Liver (tissue), 9 donors: ENCODE results near the gene PPP6R3. TPM values are rescaled to one million over a fixed set of nuclear protein-coding genes. Genes with fewer than 3 reads are reported as not detected.

ENCODE experiments used
- DNase-seq: peaks from one replicate; pipeline ENCODE4 v3.0.0-alpha.2; 2017; ENCODE audit warnings: low spot score
- H3K27ac ChIP-seq, 2 donors: one replicate each; pipeline ENCODE4 v1.7.0; 2013; ENCODE audit warnings: inconsistent platforms in 2 of 2, low read length in 2 of 2, control low read depth in 1 of 2, low read depth in 1 of 2, mild to moderate bottlenecking in 1 of 2
- H3K27me3 ChIP-seq, 4 donors: one replicate each; pipeline versions ENCODE4 v1.6.1 to v1.7.0; 2013; ENCODE audit warnings: low read length in 3 of 4, inconsistent platforms in 1 of 4, mild to moderate bottlenecking in 1 of 4, moderate library complexity in 1 of 4; ENCODE audit not compliant: control insufficient read depth in 4 of 4, insufficient read depth in 4 of 4
- H3K36me3 ChIP-seq, 4 donors: one replicate each; pipeline versions ENCODE4 v1.6.1 to v1.7.0; 2013; ENCODE audit warnings: low read length in 3 of 4, mild to moderate bottlenecking in 3 of 4, low read depth in 1 of 4, moderate library complexity in 1 of 4; ENCODE audit not compliant: control insufficient read depth in 4 of 4, insufficient read depth in 3 of 4
- H3K4me1 ChIP-seq, 4 donors: one replicate each; pipeline versions ENCODE4 v1.6.1 to v1.7.0; 2013; ENCODE audit warnings: low read length in 3 of 4, mild to moderate bottlenecking in 3 of 4, moderate library complexity in 1 of 4; ENCODE audit not compliant: control insufficient read depth in 4 of 4, insufficient read depth in 4 of 4
- H3K4me3 ChIP-seq, 3 donors: one replicate each; pipeline versions ENCODE4 v1.6.1 to v1.7.0; 2013; ENCODE audit warnings: low read length in 3 of 3, control low read depth in 1 of 3, low read depth in 1 of 3, mild to moderate bottlenecking in 1 of 3
- H3K9ac ChIP-seq, 2 donors: one replicate each; pipeline ENCODE4 v1.7.0; 2013; ENCODE audit warnings: low read length in 2 of 2, mild to moderate bottlenecking in 2 of 2, moderate library complexity in 2 of 2, control low read depth in 1 of 2, low read depth in 1 of 2
- H3K9me3 ChIP-seq, 4 donors: one replicate each; pipeline versions ENCODE4 v1.6.1 to v1.7.0; 2013; ENCODE audit warnings: low read length in 3 of 4; ENCODE audit not compliant: control insufficient read depth in 4 of 4
- EGR1 ChIP-seq, 2 donors: IDR thresholded peaks; 2 replicates each; pipeline ENCODE4 v1.6.1; 2016 to 2018; ENCODE audit warnings: antibody characterized with exemption in 2 of 2, low read depth in 2 of 2
- FOXA1 ChIP-seq: IDR thresholded peaks from 2 replicates; pipeline ENCODE4 v1.6.1; 2016; ENCODE audit warnings: antibody characterized with exemption
- FOXA2 ChIP-seq: IDR thresholded peaks from 2 replicates; pipeline ENCODE4 v1.6.1; 2016; ENCODE audit warnings: antibody characterized with exemption
- GABPA ChIP-seq, 2 donors: IDR thresholded peaks in 1 of 2; conservative IDR thresholded peaks in 1 of 2; 2 replicates each; pipeline ENCODE4 v1.6.1; 2016; ENCODE audit warnings: antibody characterized with exemption in 2 of 2, mild to moderate bottlenecking in 1 of 2, moderate library complexity in 1 of 2
- HNF4A ChIP-seq, 2 donors: conservative IDR thresholded peaks; 2 replicates each; pipeline ENCODE4 v1.6.1; 2016; ENCODE audit warnings: antibody characterized with exemption in 2 of 2, mild to moderate bottlenecking in 2 of 2
- HNF4G ChIP-seq: IDR thresholded peaks from 2 replicates; pipeline ENCODE4 v1.6.1; 2016; ENCODE audit warnings: antibody characterized with exemption
- JUND ChIP-seq, 2 donors: IDR thresholded peaks; 2 replicates each; pipeline ENCODE4 v1.6.1; 2016; ENCODE audit warnings: antibody characterized with exemption in 2 of 2
- NR2F2 ChIP-seq: IDR thresholded peaks from 2 replicates; pipeline ENCODE4 v1.6.1; 2016; ENCODE audit warnings: antibody characterized with exemption
- RAD21 ChIP-seq, 2 donors: IDR thresholded peaks; 2 replicates each; pipeline ENCODE4 v1.6.1; 2016; ENCODE audit warnings: antibody characterized with exemption in 2 of 2, mild to moderate bottlenecking in 2 of 2
- RXRA ChIP-seq, 2 donors: IDR thresholded peaks; 2 replicates each; pipeline ENCODE4 v1.6.1; 2017 to 2018; ENCODE audit warnings: antibody characterized with exemption in 2 of 2, mild to moderate bottlenecking in 1 of 2
- SP1 ChIP-seq: IDR thresholded peaks from 2 replicates; pipeline ENCODE4 v1.6.1; 2018; ENCODE audit warnings: antibody characterized with exemption, mild to moderate bottlenecking
- TAF1 ChIP-seq: conservative IDR thresholded peaks from 2 replicates; pipeline ENCODE4 v1.6.1; 2016; ENCODE audit warnings: antibody characterized with exemption, mild to moderate bottlenecking
- YY1 ChIP-seq: IDR thresholded peaks from 2 replicates; pipeline ENCODE4 v1.6.1; 2016; ENCODE audit warnings: antibody characterized with exemption, mild to moderate bottlenecking
- WGBS: extraction: QIAGEN DNeasy Blood & Tissue Kit; methylation state at CpG from one replicate; pipeline ENCODE4 v1.1.7; 2013; 5-methylcytosine and 5-hydroxymethylcytosine counted together
- polyA plus RNA-seq, 2 donors: library from polyadenylated mRNA; stranded (reverse) in 1 of 2; unstranded in 1 of 2; fragments of 200-250 nt in 1 of 2; fragments of >200 nt in 1 of 2; fragmentation: Nextera tagmentation in 1 of 2; extraction: Ambion mirVana in 1 of 2; gene quantifications; one replicate each; pipeline versions ENCODE4 v1.2.1 to v1.2.3, GENCODE V29; 2013 to 2015
- total RNA-seq, 2 donors: library from RNA; depleted of rRNA; stranded (reverse); fragments of >200 nt; gene quantifications; one replicate each; pipeline ENCODE4 v1.2.3, GENCODE V29; 2014
- TF ChIP-seq, protein P1 (sequence below): IDR thresholded peaks from 2 replicates; pipeline ENCODE4 v1.6.1; 2016; ENCODE audit warnings: antibody characterized with exemption
- TF ChIP-seq, protein P2 (sequence below): IDR thresholded peaks from 2 replicates; pipeline ENCODE4 v1.6.1; 2016; ENCODE audit warnings: antibody characterized with exemption, mild to moderate bottlenecking
- TF ChIP-seq, protein P3 (sequence below): IDR thresholded peaks from 2 replicates; pipeline ENCODE4 v1.6.1; 2016; ENCODE audit warnings: antibody characterized with exemption
- TF ChIP-seq, protein P4 (sequence below): fragments of 150-350 bp; IDR thresholded peaks from 2 replicates; pipeline ENCODE4 v1.5.1; 2017; ENCODE audit warnings: improper control_type of control experiment, low read depth, low read length; ENCODE audit not compliant: missing input control
- TF ChIP-seq, protein P5 (sequence below): IDR thresholded peaks from 2 replicates; pipeline ENCODE4 v1.6.1; 2016; ENCODE audit warnings: antibody characterized with exemption
- donor health status: healthy.
- donor health status: healthy.
- donor health status: healthy.
- donor health status: healthy.
- donor health status: healthy.

The PPP6R3 gene
- total and polyA plus RNA-seq, 4 donors, result 12.3 to 101 (median 58.1) TPM

DNA sequence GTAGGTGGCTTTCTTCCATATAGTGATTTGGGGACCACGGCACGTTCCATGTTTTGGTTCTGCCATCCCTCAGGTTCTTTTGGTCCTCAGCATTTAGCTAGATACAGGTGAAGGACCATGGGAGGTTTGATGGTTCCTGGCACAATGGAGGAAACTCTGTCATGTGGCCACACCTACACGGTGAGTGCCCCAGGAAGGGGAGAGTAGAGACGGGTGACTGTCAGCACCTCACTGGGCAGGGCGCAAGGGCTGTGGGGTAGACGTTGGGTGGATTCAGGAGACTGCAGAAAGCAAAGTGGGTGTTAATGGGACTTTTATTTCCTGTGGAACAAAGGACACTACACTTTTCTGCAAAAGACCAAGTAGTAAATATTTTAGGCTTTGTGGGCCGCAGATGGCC lies 73.4 kb downstream of the PPP6R3 start:
- H3K9ac ChIP-seq, result no peak overlapping the region
- no peaks in the 10 kb centered on the region for H3K9me3 ChIP-seq
- H3K4me3 ChIP-seq, result no peak overlapping the region
- H3K36me3 ChIP-seq, result peaks cover 0 to 17% (median 6%) of the 10 kb centered on the region in 4 donors
- 89% methylated on average over 7 of the region's 7 CpGs for WGBS
- no peak overlapping the region for H3K27ac ChIP-seq
- no peaks in the 10 kb centered on the region for H3K27me3 ChIP-seq
- DNase-seq, result no peak
- peaks cover 0 to 3% (median under 1%) of the 10 kb centered on the region in 4 donors for H3K4me1 ChIP-seq
- TF ChIP-seq, protein P1, sequence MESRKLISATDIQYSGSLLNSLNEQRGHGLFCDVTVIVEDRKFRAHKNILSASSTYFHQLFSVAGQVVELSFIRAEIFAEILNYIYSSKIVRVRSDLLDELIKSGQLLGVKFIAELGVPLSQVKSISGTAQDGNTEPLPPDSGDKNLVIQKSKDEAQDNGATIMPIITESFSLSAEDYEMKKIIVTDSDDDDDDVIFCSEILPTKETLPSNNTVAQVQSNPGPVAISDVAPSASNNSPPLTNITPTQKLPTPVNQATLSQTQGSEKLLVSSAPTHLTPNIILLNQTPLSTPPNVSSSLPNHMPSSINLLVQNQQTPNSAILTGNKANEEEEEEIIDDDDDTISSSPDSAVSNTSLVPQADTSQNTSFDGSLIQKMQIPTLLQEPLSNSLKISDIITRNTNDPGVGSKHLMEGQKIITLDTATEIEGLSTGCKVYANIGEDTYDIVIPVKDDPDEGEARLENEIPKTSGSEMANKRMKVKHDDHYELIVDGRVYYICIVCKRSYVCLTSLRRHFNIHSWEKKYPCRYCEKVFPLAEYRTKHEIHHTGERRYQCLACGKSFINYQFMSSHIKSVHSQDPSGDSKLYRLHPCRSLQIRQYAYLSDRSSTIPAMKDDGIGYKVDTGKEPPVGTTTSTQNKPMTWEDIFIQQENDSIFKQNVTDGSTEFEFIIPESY, result no peak
- TF ChIP-seq, protein P2, sequence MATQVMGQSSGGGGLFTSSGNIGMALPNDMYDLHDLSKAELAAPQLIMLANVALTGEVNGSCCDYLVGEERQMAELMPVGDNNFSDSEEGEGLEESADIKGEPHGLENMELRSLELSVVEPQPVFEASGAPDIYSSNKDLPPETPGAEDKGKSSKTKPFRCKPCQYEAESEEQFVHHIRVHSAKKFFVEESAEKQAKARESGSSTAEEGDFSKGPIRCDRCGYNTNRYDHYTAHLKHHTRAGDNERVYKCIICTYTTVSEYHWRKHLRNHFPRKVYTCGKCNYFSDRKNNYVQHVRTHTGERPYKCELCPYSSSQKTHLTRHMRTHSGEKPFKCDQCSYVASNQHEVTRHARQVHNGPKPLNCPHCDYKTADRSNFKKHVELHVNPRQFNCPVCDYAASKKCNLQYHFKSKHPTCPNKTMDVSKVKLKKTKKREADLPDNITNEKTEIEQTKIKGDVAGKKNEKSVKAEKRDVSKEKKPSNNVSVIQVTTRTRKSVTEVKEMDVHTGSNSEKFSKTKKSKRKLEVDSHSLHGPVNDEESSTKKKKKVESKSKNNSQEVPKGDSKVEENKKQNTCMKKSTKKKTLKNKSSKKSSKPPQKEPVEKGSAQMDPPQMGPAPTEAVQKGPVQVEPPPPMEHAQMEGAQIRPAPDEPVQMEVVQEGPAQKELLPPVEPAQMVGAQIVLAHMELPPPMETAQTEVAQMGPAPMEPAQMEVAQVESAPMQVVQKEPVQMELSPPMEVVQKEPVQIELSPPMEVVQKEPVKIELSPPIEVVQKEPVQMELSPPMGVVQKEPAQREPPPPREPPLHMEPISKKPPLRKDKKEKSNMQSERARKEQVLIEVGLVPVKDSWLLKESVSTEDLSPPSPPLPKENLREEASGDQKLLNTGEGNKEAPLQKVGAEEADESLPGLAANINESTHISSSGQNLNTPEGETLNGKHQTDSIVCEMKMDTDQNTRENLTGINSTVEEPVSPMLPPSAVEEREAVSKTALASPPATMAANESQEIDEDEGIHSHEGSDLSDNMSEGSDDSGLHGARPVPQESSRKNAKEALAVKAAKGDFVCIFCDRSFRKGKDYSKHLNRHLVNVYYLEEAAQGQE, result no peak
- TF ChIP-seq, protein P3, sequence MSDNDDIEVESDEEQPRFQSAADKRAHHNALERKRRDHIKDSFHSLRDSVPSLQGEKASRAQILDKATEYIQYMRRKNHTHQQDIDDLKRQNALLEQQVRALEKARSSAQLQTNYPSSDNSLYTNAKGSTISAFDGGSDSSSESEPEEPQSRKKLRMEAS, result no peak
- no peak for TF ChIP-seq JUND (IDR thresholded peaks at IDR 0.05)
- no peak for TF ChIP-seq FOXA1
- TF ChIP-seq GABPA (IDR thresholded peaks at IDR 0.05 in 1 of 2, conservative IDR thresholded peaks at IDR 0.05 in 1 of 2), result no peak
- TF ChIP-seq FOXA2, result no peak
- no peak for TF ChIP-seq EGR1 (IDR thresholded peaks at IDR 0.05; ENCODE audit: low read depth in 2 of 2)
- no peak for TF ChIP-seq HNF4A (conservative IDR thresholded peaks at IDR 0.05)
- no peak for TF ChIP-seq RAD21 (IDR thresholded peaks at IDR 0.05)
- TF ChIP-seq SP1, result no peak
- TF ChIP-seq, protein P4, sequence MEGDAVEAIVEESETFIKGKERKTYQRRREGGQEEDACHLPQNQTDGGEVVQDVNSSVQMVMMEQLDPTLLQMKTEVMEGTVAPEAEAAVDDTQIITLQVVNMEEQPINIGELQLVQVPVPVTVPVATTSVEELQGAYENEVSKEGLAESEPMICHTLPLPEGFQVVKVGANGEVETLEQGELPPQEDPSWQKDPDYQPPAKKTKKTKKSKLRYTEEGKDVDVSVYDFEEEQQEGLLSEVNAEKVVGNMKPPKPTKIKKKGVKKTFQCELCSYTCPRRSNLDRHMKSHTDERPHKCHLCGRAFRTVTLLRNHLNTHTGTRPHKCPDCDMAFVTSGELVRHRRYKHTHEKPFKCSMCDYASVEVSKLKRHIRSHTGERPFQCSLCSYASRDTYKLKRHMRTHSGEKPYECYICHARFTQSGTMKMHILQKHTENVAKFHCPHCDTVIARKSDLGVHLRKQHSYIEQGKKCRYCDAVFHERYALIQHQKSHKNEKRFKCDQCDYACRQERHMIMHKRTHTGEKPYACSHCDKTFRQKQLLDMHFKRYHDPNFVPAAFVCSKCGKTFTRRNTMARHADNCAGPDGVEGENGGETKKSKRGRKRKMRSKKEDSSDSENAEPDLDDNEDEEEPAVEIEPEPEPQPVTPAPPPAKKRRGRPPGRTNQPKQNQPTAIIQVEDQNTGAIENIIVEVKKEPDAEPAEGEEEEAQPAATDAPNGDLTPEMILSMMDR, result no peak
- TF ChIP-seq, protein P5, sequence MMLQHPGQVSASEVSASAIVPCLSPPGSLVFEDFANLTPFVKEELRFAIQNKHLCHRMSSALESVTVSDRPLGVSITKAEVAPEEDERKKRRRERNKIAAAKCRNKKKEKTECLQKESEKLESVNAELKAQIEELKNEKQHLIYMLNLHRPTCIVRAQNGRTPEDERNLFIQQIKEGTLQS, result no peak
- no peak for TF ChIP-seq NR2F2
- no peak for TF ChIP-seq RXRA (IDR thresholded peaks at IDR 0.05)
- no peak for TF ChIP-seq TAF1
- no peak for TF ChIP-seq HNF4G
- TF ChIP-seq YY1, result no peak
